Nucleus accumbens (tissue), 56 donors: Measurements from ENCODE around the gene EVI5L.

Experiments used
- DNase-seq, 56 donors: peaks; one replicate each; lab custom pipeline; 2025; lab: John Stamatoyannopoulos, UW

Gene EVI5L

GRCh38 chr19:7869910-7870511, 40.0 kb downstream of the EVI5L start:
- DNase-seq = peak in 27 of 56 donors; percentile 8 to 82 (median 47)

GRCh38 chr19:7870571-7871436, 40.8 kb downstream of the EVI5L start:
- peak in 38 of 56 donors; percentile 13 to 85 (median 50) for DNase-seq

GRCh38 chr19:7871437-7872305, 41.7 kb downstream of the EVI5L start:
- peak in 47 of 56 donors; percentile 13 to 89 (median 53) for DNase-seq

GRCh38 chr19:7872306-7873204, 42.5 kb downstream of the EVI5L start:
- DNase-seq = no peak

GRCh38 chr19:7873304-7874075, 43.5 kb downstream of the EVI5L start:
- DNase-seq = peak in 1 of 56 donors; percentile 39

- DNase-seq = peak in 43 of 56 donors; percentile 8 to 82 (median 56)
Measured at GRCh38 chr19:7874076-7874896, 44.3 kb downstream of the EVI5L start, which contains the start of gene PRR36. Gene PRR36, minus strand, starts transcription at chr19:7874390. Its CDS starts 701 bp downstream, at chr19:7873689.

- no peak for DNase-seq
Measured at GRCh38 chr19:7874897-7875273, 44.9 kb downstream of the EVI5L start.

- no peak for DNase-seq
Measured at GRCh38 chr19:7877249-7877836, 47.3 kb downstream of the EVI5L start.

GRCh38 chr19:7879111-7879807, 49.2 kb downstream of the EVI5L start:
- no peak for DNase-seq

GRCh38 chr19:7879836-7880235, 49.8 kb downstream of the EVI5L start:
- DNase-seq = no peak

- no peak for DNase-seq
Measured at GRCh38 chr19:7881910-7882309, 51.9 kb downstream of the EVI5L start.

- DNase-seq = no peak
Measured at GRCh38 chr19:7883105-7883504, 53.1 kb downstream of the EVI5L start.

GRCh38 chr19:7883796-7884570, 54.0 kb downstream of the EVI5L start:
- no peak for DNase-seq

GRCh38 chr19:7885818-7886217, 55.8 kb downstream of the EVI5L start:
- no peak for DNase-seq

- DNase-seq = no peak
Measured at GRCh38 chr19:7887408-7888144, 57.6 kb downstream of the EVI5L start.
